ENCODE measurements around the gene CACNB2.

CACNB2 gene

GRCh38 chr10:18264466-18265050, 124.3 kb downstream of the CACNB2 start:
- Histone ChIP-seq H3K4me3 (ENCODE audit: low read length) (no peak overlapping the region), H3K79me2 (ENCODE audit: low read length) (no peaks in the 10 kb centered on the region), H3K9ac (ENCODE audit: low read length) (no peak overlapping the region), H3K27ac (ENCODE audit: low read length) (no peak overlapping the region), H3K4me2 (ENCODE audit: low read length) (no peak overlapping the region), H4K20me1 (ENCODE audit: insufficient read depth, low read length) (no peaks in the 10 kb centered on the region), H3K27me3 (ENCODE audit: low read depth, low read length) (no peaks in the 10 kb centered on the region), H3K9me3 (ENCODE audit: insufficient read depth, low read length) (no peaks in the 10 kb centered on the region), H2AFZ (ENCODE audit: low read depth, low read length) (no peak overlapping the region), H3K4me1 (ENCODE audit: low read length) (no peaks in the 10 kb centered on the region), H3K36me3 (replicated peaks; ENCODE audit: low read depth, low read length) (no peaks in the 10 kb centered on the region)
- no peak for TF ChIP-seq CTCF (IDR thresholded peaks at IDR 0.05; ENCODE audit: low read depth, low read length)
- TF ChIP-seq EZH2phosphoT487 (IDR thresholded peaks at IDR 0.05; ENCODE audit: low read depth) = no peak

- TF ChIP-seq EZH2phosphoT487 (IDR thresholded peaks at IDR 0.05; ENCODE audit: low read depth) (no peak), CTCF (IDR thresholded peaks at IDR 0.05; ENCODE audit: low read depth, low read length) (no peak)
- Histone ChIP-seq H3K9ac (ENCODE audit: low read length) (no peak overlapping the region), H3K79me2 (ENCODE audit: low read length) (no peaks in the 10 kb centered on the region), H3K4me3 (ENCODE audit: low read length) (no peak overlapping the region), H3K4me2 (ENCODE audit: low read length) (no peak overlapping the region), H4K20me1 (ENCODE audit: insufficient read depth, low read length) (no peaks in the 10 kb centered on the region), H3K27me3 (ENCODE audit: low read depth, low read length) (no peaks in the 10 kb centered on the region), H3K4me1 (ENCODE audit: low read length) (no peaks in the 10 kb centered on the region), H3K36me3 (replicated peaks; ENCODE audit: low read depth, low read length) (no peaks in the 10 kb centered on the region), H3K27ac (ENCODE audit: low read length) (no peak overlapping the region), H2AFZ (ENCODE audit: low read depth, low read length) (no peak overlapping the region), H3K9me3 (ENCODE audit: insufficient read depth, low read length) (no peaks in the 10 kb centered on the region)
Measured at GRCh38 chr10:18268005-18268404, 127.8 kb downstream of the CACNB2 start.

- no peaks in the 10 kb centered on the region for H3K27me3 ChIP-seq (ENCODE audit: low read depth, low read length)
- H3K4me2 ChIP-seq (ENCODE audit: low read length) = no peak overlapping the region
- TF ChIP-seq CTCF (IDR thresholded peaks at IDR 0.05; ENCODE audit: low read depth, low read length) (no peak), EZH2phosphoT487 (IDR thresholded peaks at IDR 0.05; ENCODE audit: low read depth) (no peak)
- H3K9ac ChIP-seq (ENCODE audit: low read length) = no peak overlapping the region
- H3K9me3 ChIP-seq (ENCODE audit: insufficient read depth, low read length) = no peaks in the 10 kb centered on the region
- no peak overlapping the region for H3K27ac ChIP-seq (ENCODE audit: low read length)
- H3K79me2 ChIP-seq (ENCODE audit: low read length) = no peaks in the 10 kb centered on the region
- H2AFZ ChIP-seq (ENCODE audit: low read depth, low read length) = no peak overlapping the region
- no peaks in the 10 kb centered on the region for H3K4me1 ChIP-seq (ENCODE audit: low read length)
- H3K4me3 ChIP-seq (ENCODE audit: low read length) = no peak overlapping the region
- H4K20me1 ChIP-seq (ENCODE audit: insufficient read depth, low read length) = no peaks in the 10 kb centered on the region
- no peaks in the 10 kb centered on the region for H3K36me3 ChIP-seq (replicated peaks; ENCODE audit: low read depth, low read length)
Measured at GRCh38 chr10:18271491-18271890, 131.3 kb downstream of the CACNB2 start.

- no peaks in the 10 kb centered on the region for H3K79me2 ChIP-seq (ENCODE audit: low read length)
- no peak overlapping the region for H3K4me3 ChIP-seq (ENCODE audit: low read length)
- no peak overlapping the region for H3K9ac ChIP-seq (ENCODE audit: low read length)
- no peak overlapping the region for H3K27ac ChIP-seq (ENCODE audit: low read length)
- H3K9me3 ChIP-seq (ENCODE audit: insufficient read depth, low read length) = no peaks in the 10 kb centered on the region
- no peaks in the 10 kb centered on the region for H3K4me1 ChIP-seq (ENCODE audit: low read length)
- H3K36me3 ChIP-seq (replicated peaks; ENCODE audit: low read depth, low read length) = no peaks in the 10 kb centered on the region
- no peaks in the 10 kb centered on the region for H4K20me1 ChIP-seq (ENCODE audit: insufficient read depth, low read length)
- TF ChIP-seq CTCF (IDR thresholded peaks at IDR 0.05; ENCODE audit: low read depth, low read length) (no peak), EZH2phosphoT487 (IDR thresholded peaks at IDR 0.05; ENCODE audit: low read depth) (no peak)
- H3K4me2 ChIP-seq (ENCODE audit: low read length) = no peak overlapping the region
- H2AFZ ChIP-seq (ENCODE audit: low read depth, low read length) = no peak overlapping the region
- no peaks in the 10 kb centered on the region for H3K27me3 ChIP-seq (ENCODE audit: low read depth, low read length)
Measured at GRCh38 chr10:18273039-18273438, 132.8 kb downstream of the CACNB2 start.
